NCI-H1092 (cell line): ENCODE data around the gene TAF1C.
A peak's percentile ranks its signal among the peaks of the same experiment; 100 is the strongest.

ENCODE experiments used
- DNase-seq: peaks from one replicate; lab custom pipeline; 2025; lab: John Stamatoyannopoulos, UW

Gene TAF1C

DNA sequence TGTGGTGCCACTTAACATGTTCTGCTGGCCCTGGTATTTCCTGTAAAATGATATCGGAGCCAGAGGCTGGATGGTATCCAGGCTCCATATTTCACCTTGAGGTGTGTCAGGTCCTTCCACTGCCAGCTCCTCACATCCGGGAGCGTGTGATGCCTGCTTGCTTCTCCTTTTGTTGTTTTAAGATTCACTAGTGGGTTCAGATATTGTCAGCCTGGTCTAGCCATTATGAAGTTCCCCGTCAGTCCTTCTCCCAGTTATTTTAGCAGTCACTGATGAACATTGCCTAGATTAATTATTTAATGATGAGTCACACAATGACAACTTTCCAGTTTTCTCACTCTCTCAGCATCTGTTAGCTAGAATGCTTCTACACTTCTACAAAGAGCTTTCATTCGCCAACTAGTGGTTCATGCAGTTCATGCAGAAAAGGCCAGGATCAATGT is 30.5 kb downstream of the TAF1C start:
- DNase-seq, result no peak

DNA sequence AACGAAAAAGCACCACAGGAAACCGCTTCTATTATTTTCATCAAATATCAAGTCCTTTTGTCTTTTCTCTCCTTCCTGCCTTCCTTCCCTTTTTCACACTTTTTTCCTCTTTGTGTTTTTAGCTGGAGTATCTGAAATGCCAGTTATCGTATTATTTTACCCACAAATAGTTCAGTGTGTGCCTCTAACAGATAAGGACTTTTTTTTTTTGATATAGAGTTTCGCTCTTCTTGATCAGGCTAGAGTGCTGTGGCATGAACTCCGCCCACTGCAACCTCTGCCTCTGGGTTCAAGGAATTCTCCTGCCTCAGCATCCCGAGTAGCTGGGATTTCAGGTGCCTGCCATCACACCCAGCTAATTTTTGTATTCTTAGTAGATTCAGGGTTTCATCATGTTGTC is 31.1 kb downstream of the TAF1C start:
- no peak for DNase-seq

DNA sequence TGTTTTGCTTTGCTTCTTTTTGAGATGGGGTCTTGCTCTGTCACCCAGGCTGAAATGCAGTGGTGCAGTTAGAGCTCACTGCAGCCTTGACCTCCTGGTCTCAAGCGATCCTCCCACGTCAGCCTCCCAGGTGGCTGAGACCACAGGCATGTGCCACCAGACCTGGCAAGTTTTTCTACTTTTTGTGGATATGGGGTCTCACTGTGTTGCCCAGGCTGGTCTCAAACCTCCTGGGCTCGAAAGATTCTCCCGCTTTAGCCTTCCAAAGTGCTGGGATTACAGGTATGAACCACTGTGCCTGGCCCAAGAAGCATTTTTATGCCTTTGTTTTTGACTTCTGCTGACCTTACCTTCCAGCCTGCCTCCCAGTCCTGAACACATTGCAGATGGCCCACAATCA is 31.6 kb downstream of the TAF1C start:
- DNase-seq, result no peak

DNA sequence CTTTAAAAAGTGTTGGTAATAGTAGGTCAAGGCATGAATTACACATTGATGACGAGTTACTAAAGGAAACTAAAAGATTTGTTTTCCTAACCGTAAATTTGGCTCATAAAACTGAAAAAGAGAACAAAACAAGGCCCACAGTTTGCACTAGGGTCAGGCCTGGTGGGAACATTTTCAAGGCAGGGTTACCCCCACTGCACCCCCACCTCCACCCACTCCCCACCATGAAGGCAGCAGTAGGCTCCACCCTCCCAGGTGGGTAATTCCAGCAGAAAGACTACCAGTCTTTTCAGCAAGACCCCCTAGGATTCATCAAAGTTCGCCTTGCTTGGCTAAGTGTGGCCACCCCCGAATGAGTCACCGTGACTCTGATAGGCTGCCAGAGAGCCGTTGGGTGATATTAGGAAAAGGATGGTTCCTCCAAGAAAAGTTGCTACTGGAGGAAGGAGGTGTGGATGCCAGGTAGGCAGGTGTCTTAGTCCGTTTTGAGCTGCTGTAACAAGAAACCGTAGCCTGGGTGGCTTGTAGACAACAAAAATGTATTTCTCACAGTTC is 33.1 kb downstream of the TAF1C start:
- DNase-seq, result no peak

DNA sequence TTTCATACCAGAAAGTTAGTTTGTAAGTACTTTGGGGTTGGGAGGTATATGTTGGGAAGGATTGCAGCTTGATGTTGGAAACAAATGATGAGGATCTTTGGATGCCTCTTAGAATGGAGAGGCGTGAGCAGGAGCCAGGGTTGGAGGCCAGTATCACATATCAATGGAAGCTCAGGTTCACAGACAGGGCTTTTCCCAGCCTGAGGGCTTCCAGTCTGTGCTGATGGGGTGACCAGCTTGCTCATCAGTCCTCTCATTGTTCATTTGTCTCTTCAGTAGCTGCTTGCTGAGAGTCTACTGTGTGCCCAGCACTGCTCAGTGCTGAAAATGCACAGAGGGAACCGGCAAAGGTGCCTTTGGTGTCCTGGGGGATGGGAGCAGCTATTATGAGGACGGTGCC is 35.9 kb downstream of the TAF1C start:
- no peak for DNase-seq

DNA sequence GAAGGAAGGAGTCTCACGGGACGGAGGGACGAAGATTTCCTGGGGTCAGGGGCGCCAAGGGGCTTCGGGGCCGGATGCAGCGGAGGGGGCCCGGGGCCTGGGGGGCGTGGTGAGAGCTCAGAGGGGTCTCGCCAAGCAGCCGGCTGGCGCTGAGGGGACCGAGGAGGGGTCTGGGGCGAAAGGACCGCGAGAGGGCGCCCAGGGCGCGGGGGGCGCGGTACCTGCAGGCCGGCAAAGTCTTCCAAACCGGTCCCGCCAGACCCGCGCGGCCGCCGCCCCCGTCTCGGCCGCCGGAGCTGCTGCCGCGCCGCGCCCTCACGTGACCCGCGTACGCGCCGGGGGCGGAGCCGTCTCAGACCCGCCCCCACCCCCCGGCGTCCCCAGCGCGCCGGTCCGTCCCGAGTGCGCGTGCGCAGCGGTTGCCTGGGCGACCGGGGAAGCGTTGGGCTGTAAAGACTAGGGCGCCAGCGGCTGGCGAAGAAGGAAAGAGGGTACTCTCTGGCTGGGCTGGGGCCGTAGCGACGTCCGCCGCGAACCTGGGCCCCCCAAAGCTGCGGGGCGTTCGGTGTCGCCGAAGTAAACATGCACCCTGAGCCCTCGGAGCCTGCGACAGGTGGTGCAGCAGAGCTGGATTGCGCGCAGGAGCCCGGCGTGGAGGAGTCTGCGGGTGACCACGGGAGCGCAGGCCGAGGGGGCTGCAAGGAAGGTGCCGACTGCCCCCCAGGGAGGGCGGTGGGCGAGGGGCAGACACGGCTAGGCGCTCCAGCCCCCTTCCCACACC is 41.8 kb downstream of the TAF1C start, which contains the start of the genes DNAAF1 and HSDL1:
Gene DNAAF1, plus strand, starts transcription at position 450 of the 781 bp plus-strand sequence. Its CDS starts 133 bp downstream, at position 583.
Gene HSDL1, minus strand, starts transcription at position 319 of the 781 bp plus-strand sequence. CDS start 13,856 bp downstream, outside the sequence.
- DNase-seq, result peak; percentile 89

DNA sequence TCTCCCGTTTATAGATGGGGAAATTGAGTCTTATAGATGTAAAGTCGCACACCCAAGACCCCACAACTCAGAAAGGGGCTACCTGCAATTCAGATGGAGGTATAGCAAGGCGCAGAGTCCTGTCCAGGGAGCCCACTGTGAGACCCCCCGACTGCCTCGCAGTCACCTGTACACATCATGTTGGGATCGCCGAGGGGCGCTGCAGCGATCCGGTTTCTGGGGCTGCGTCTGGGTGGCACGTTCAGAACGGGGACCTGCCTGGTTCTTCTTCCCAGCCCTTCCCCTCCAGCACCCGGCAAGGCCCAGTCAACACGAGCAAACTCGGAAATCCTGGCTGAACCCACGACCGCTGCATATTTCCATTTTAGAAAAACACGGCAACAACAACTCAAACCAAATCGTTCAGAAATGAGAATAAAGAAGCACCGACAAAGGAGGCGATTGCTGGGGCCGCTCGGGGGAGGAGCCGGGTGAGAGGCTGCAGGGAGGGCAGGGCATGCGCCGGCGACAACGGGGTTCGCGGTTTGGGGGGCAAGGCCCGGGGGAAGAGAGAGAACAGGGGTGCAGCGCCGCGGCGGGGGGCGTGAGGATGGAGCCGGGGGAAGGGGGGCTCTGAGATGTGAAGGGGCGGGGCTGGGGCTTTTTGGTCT is 42.5 kb downstream of the TAF1C start:
- DNase-seq, result no peak

DNA sequence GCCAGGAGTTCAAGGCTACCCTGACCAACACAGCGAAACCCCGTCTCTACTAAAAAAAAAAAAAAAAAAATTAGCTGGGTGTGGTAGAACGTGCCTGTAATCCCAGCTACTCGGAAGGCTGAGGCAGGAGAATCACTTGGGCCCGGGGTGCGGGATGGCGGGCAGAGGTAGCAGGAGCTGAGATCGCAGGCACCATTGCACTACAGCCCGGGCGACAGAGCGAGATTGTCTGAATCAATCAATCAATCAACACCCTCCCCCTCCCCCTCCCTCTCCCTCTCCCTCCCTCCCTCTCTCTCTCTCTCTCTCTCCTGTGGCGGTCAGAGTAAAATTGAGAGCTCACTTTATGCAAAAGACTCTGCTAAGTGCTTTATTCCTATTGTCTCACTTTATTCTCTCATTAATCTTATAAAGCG is 43.1 kb downstream of the TAF1C start:
- no peak for DNase-seq

DNA sequence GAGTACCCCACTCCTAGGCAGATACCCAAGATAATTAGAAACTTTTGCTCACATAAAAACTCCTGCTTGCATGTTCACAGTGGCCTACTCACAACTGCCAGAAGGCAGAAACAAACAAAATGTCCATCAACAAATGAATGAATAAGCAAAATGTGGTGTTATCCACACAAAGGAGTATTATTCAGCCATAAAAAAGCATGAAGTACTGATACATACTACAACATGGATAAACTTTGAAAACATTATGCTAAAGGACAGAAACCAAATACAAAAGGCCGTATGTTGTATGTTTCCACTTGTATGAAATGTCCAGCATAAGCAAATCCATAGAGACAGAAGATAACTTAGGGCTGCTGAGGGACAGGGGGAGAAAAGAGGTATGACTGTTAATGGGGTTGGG is 43.8 kb downstream of the TAF1C start:
- no peak for DNase-seq

DNA sequence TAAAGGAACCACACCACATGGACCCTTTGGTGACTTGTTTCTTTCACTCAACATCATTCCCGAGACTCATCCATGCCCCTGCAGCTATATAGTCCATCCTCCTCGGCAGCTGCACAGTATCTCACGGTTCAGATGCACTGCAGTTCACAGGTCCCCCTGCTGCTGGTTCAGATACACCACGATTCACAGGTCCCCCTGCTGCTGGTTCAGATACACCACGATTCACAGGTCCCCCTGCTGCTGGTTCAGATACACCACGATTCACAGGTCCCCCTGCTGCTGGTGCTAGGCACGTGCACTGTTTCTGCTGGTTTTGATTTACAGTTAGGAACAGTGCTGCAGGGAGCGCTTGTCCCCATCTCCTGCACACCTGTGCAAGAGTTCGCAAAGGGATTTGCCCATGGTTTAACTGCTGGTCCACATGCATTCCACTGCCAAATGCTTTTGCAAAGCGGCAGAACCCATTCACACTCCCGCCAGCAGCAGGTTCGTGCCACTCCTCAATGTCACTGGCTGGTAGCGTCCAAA is 45.6 kb downstream of the TAF1C start:
- DNase-seq, result no peak

DNA sequence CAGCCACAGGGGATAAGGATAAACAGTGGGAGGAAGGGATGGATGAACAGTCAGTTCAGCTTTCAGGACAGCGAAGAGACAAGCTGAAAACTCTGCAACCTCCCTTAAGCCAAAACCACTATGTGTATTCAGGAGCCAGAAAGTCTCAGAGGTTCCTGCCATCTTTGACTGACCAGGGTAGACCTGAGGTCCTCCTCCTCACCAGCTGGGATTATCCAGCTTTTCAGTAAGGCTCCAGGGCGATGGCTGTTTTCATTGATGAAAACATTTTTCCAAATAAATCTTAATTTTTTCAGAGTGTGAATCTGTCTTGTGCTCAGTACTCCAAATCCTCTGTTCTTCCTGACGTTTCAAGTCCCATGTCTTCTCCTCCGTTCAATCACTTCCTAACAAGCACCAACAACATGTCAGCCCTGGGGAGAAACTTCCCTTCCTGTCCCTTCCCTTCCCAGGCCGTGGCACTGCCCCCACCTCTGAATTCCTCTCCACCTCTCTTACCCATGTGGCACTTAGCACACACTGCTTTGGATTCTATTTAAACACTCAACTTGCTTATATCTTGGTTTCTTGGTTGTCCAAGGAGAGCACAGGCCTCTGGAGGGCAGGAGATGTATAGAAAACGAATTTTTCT is 47.1 kb downstream of the TAF1C start:
- no peak for DNase-seq

DNA sequence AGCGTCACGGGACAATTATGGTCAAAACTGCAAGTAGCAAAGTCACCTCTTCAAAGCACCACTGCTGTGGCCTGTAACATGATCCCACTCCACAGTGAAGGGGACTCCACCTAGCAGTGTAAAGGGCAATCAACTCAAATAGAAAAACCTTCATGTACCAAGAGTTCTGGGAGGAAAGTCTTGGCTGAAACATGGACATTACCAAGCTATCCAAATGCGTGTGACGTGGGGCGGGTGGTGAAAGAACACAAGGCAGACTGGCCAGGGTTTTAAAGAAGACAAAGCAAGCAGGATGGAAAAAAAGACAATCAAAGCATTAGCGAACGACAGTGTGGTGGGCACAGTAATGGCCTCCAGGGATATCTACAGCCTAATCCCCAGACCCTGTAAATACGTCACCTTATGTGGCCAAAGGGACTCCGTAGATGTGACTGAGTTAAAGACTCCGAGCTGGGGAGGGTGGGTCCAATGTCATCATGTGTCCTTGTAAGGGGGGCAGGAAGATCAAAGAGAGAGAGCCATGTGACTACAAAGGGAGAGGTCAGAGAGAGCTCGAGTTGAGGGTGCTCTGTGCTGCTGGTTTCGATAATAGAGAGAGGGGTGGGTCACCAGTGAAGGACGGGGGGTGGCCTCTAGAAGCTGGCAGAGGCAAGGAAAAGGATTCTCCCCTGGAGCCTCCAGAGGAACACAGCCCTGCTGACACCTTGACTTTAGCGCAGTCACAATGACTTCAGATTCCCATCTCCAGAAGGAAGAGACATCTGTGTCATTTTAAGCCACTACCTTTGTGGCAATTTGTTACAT is 47.8 kb downstream of the TAF1C start:
- DNase-seq, result peak; percentile 33

DNA sequence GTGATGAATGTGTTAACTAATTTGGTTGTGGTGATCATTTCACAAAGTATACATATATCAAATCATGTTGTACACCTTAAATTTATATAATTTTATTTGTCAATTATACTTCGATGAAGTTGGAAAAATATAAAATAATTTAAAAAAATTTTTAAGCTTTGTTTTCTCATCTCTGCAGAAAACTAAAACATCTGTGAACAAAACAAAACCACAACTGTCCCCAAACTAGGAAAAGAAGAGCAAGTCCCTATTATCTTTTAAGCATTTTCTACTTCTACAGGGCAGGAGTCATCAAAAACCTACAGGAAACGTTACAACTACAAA is 48.4 kb downstream of the TAF1C start:
- DNase-seq, result no peak

DNA sequence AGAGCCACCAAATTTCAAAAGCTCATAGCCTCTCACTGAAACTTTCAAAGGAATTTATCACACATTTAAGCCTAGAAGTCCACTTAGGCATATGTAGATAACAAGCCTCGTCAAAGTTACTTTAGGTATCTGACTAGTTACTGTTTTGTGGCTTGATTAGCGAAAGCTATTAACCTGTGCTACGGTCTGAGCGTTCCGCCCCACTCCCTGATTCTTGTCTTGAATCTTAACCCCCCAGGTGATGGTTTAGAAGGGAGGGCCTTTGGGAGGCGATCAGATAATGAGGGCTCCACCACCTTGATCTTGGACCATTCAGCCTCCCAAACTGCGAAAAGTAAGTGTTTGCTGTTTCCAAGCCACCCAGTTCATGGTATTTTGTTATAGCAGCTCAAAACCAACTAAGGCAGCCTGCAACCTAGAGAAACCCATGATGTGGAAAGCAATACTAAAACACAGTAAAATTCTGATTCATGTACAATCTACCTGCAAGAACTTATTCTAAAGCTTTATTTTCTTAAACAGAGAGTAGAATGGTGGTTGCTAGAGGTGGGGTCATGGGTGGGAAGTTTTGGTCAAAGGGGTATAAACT is 49.0 kb downstream of the TAF1C start:
- DNase-seq, result no peak

DNA sequence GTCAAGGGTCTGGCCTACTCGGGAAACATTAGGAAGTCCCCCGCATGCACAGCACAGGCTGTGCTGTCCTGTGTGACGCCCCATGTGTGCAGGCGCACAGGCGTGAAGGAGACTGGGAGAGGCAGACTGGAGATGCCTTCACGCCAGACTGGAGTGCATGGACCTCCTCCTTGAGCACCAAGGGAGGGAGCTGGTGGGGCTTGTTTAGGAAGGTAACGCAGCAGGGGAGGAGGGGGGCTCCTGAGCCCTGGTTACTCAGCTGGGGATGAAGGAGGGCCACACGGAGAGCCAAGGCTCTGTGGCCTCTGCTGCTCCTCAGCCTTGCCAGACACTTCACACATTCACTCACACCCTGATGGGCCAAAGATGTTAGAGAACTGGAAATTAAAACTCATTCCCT is 49.6 kb downstream of the TAF1C start:
- no peak for DNase-seq

DNA sequence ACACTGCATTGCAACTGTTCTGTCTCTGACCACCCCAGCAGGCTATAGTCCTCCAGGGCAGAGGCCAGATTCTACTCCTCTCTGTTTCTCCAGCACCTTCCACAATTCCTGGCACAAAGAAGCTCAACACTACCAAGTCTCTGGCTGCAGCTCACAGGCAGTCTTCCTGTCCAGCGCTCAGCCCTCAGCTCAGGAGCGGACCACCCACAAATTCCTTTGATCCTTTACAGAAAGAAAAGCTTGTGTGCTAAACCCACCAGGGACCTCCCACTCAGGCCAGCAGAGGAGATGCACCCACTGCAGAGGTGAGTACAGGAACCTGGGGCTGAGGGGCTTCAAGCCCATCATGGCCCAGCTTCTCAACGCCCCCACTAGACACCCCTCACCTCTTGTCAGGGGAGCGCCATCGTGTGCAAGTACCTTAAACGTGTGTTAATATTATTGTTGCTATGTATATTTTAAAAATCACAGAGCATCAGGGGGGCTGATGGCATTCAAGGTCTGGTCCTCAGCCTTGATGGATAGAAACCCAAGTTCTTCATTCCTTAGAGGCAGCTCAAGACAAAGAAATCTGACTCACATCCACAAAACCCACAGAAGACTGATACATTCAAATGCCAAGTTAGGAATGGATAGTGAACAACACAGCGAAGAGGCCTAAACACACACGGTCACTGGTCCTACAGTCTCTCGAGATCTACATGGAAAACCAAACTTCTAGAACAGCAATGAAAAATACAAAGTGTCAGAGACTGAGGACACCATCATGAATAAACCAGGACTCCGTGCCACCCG is 50.3 kb downstream of the TAF1C start:
- no peak for DNase-seq

DNA sequence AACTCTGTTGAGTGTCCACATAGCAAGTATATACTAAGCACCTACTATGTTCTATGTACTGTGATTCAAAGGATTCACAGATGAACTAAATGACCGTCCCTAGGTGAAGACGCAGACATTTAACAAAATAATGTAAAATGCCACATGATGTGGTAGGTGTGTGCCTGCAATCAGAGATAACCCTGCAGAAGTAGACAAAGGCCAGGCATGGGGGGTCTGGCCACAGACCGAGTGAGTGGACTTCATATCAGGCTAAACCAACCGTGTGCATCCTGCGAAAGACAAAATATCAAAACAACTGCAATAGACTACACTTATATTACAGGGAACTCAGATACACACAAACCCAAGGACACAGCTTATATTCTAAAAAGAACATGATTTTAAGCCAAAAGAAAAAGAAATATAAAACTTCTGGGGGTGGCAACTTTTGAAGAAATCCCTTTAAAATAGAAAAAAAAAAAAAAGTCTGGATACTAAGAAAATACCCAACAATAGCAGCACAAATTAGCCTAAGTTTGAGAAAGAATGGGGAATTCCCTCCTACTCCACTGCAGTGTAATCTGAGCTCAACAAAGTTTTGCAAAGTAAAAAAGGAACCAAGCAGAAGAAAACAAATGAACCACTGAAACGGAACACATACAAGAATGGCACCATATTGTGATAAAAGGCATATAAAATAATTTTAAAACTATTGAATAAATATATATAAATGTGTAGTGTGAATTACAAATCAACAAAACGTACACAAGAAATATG is 54.2 kb downstream of the TAF1C start:
- no peak for DNase-seq

DNA sequence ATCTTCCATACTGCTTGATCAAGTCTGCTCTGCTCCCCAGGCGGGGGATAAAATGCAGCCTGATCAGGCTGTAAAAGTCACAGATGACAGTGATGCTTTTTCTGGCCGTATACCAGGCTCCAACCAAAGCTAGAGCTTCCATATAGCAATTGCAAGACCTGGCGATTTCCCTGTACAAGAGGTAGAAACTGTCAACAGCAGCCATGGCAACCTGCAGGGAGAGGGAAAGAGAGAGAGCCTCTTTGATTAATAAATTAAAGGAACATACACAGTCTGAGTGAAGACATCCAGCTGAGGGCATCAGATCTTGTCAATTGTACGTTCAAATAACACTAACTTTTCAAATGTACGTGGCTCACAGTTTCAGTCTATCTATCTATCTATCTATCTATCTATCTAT is 55.7 kb downstream of the TAF1C start:
- DNase-seq, result no peak
